SK-N-SH treated with all-trans-retinoic acid at 6 μM for 48 hours (cell line): ENCODE data around the gene ALX4.

ENCODE experiments used
- ATAC-seq: fragments of 200-7000 bp; cut with Tn5 transposase; 3 replicates; pipeline ENCODE4 v1.9.1; 2020; ENCODE audit warnings: mild to moderate bottlenecking, moderate library complexity
- BACH2 ChIP-seq: fragments of 250-450 bp; sonication (Bioruptor Pico); IDR thresholded peaks from 2 replicates; pipeline ENCODE4 v1.9.0; 2021; ENCODE audit warnings: mild to moderate bottlenecking, borderline replicate concordance
- CSDC2 ChIP-seq: fragments of 250-450 bp; sonication (Bioruptor Pico); IDR thresholded peaks from 2 replicates; pipeline ENCODE4 v1.5.0; 2020; ENCODE audit warnings: mild to moderate bottlenecking, moderate library complexity
- GLIS3 ChIP-seq: fragments of 250-450 bp; sonication (Bioruptor Pico); IDR thresholded peaks from 2 replicates; pipeline ENCODE4 v1.5.0; 2020; ENCODE audit warnings: mild to moderate bottlenecking, moderate library complexity
- ISL1 ChIP-seq: fragments of 250-450 bp; sonication (Bioruptor Pico); IDR thresholded peaks from 2 replicates; pipeline ENCODE4 v2.1.2; 2022; ENCODE audit warnings: mild to moderate bottlenecking, moderate library complexity
- PATZ1 ChIP-seq: fragments of 250-450 bp; sonication (Bioruptor Pico); IDR thresholded peaks from 2 replicates; pipeline ENCODE4 v1.8.0; 2020; ENCODE audit warnings: mild to moderate bottlenecking, moderate library complexity, borderline replicate concordance
- PPARA ChIP-seq: fragments of 250-450 bp; sonication (Bioruptor Pico); IDR thresholded peaks from 2 replicates; pipeline ENCODE4 v1.5.0; 2020; ENCODE audit warnings: mild to moderate bottlenecking, borderline replicate concordance
- SNAI2 ChIP-seq: fragments of 250-450 bp; sonication (Bioruptor Pico); IDR thresholded peaks from 2 replicates; pipeline ENCODE4 v1.5.0; 2020; ENCODE audit warnings: mild to moderate bottlenecking, moderate library complexity

Gene ALX4

GRCh38 chr11:44213148-44213547 is 96.8 kb downstream of the ALX4 start:
- ATAC-seq = no peak
- no peak for TF ChIP-seq CSDC2 (CRISPR knock-in tag)
- TF ChIP-seq PPARA = no peak
- TF ChIP-seq GLIS3 (CRISPR knock-in tag) = no peak
- no peak for TF ChIP-seq BACH2 (CRISPR knock-in tag)
- TF ChIP-seq PATZ1 (CRISPR knock-in tag) = no peak
- TF ChIP-seq ISL1 (CRISPR knock-in tag) = no peak

GRCh38 chr11:44212128-44212527 is 97.8 kb downstream of the ALX4 start:
- ATAC-seq = no peak
- TF ChIP-seq SNAI2 (CRISPR knock-in tag) = no peak
